IMR-90 (cell line): ENCODE results near the gene LBHD2. TPM values are rescaled to one million over a fixed set of nuclear protein-coding genes. Genes with fewer than 3 reads are reported as not detected.

ENCODE experiments used
- ATAC-seq: fragments of 200-7000 bp; cut with Tn5 transposase; 2 replicates; pipeline ENCODE4 v1.9.1; 2020; ENCODE audit warnings: low read depth, mild to moderate bottlenecking, moderate library complexity
- BruUV-seq: library from RNA; stranded (reverse); fragments of 400-500 nt; replicated peaks from 2 replicates; lab custom pipeline; 2021; lab: Mats Ljungman, UMichigan
- CTCF ChIA-PET: fragments of 300-600 bp; formaldehyde crosslinking; extraction: SDS; loops from one replicate; lab custom pipeline; 2021; ENCODE audit warnings: antibody characterized with exemption; lab: Yijun Ruan, JAX
- POLR2A ChIA-PET: fragments of 300-600 bp; sonication (Branson Sonifier 250); formaldehyde crosslinking; loops from one replicate; lab custom pipeline; 2022; ENCODE audit warnings: antibody characterized with exemption; ENCODE audit not compliant: unreplicated experiment; lab: Charles Lee
- DNase-seq: peaks from one replicate; pipeline ENCODE4 v3.0.0; 2013
- H2AFZ ChIP-seq: replicated peaks from 2 replicates; pipeline ENCODE3; 2013; ENCODE audit warnings: low read length, mild to moderate bottlenecking; ENCODE audit not compliant: poor library complexity
- H2AK5ac ChIP-seq: 2 replicates; pipeline ENCODE4 v1.6.1; 2013; ENCODE audit warnings: low read depth, low read length, inconsistent platforms
- H2AK9ac ChIP-seq: replicated peaks from 2 replicates; pipeline ENCODE3; 2013; ENCODE audit warnings: mild to moderate bottlenecking, low read depth, low read length, moderate library complexity; ENCODE audit not compliant: poor library complexity
- H2BK120ac ChIP-seq: 2 replicates; pipeline ENCODE4 v1.6.1; 2013; ENCODE audit warnings: low read depth, low read length, inconsistent platforms
- H2BK15ac ChIP-seq: 3 replicates; pipeline ENCODE4 v1.6.1; 2013; ENCODE audit warnings: low read depth, low read length, inconsistent platforms
- H2BK20ac ChIP-seq: 2 replicates; pipeline ENCODE4 v1.6.1; 2013; ENCODE audit warnings: low read depth, mild to moderate bottlenecking, inconsistent platforms, low read length, moderate library complexity
- H2BK5ac ChIP-seq: 2 replicates; pipeline ENCODE4 v1.6.1; 2013; ENCODE audit warnings: mild to moderate bottlenecking, low read depth, low read length, inconsistent platforms; ENCODE audit not compliant: poor library complexity, severe bottlenecking
- H3K14ac ChIP-seq: replicated peaks from 2 replicates; pipeline ENCODE4 v1.6.1; 2013; ENCODE audit warnings: low read depth, low read length, inconsistent platforms
- H3K18ac ChIP-seq: 2 replicates; pipeline ENCODE4 v1.6.1; 2013; ENCODE audit warnings: low read depth, low read length, control low read depth
- H3K23ac ChIP-seq: 2 replicates; pipeline ENCODE4 v1.6.1; 2013; ENCODE audit warnings: low read depth, low read length, inconsistent platforms
- H3K27ac ChIP-seq: 2 replicates; pipeline ENCODE4 v1.5.1; 2013; ENCODE audit warnings: mild to moderate bottlenecking, control low read depth, low read length; ENCODE audit not compliant: insufficient read depth
- H3K27me3 ChIP-seq: 2 replicates; pipeline ENCODE4 v1.6.1; 2013; ENCODE audit warnings: low read length; ENCODE audit not compliant: control insufficient read depth, insufficient read depth
- H3K36me3 ChIP-seq: 2 replicates; pipeline ENCODE4 v1.6.1; 2013; ENCODE audit warnings: low read length, mixed read lengths; ENCODE audit not compliant: control insufficient read depth, insufficient read depth
- H3K4ac ChIP-seq: 2 replicates; pipeline ENCODE4 v1.6.1; 2013; ENCODE audit warnings: low read depth, low read length, inconsistent platforms
- H3K4me1 ChIP-seq: 2 replicates; pipeline ENCODE4 v1.6.1; 2013; ENCODE audit warnings: low read length, mixed read lengths; ENCODE audit not compliant: control insufficient read depth, insufficient read depth
- H3K4me2 ChIP-seq: 2 replicates; pipeline ENCODE4 v1.6.1; 2013; ENCODE audit warnings: low read depth, mild to moderate bottlenecking, control low read depth, low read length, moderate library complexity
- H3K4me3 ChIP-seq: 2 replicates; pipeline ENCODE4 v1.5.1; 2013; ENCODE audit warnings: low read depth, mild to moderate bottlenecking, control low read depth, low read length, moderate library complexity; ENCODE audit not compliant: insufficient read depth
- H3K56ac ChIP-seq: 2 replicates; pipeline ENCODE4 v1.6.1; 2013; ENCODE audit warnings: low read length, inconsistent platforms; ENCODE audit not compliant: insufficient read depth; ENCODE audit errors: extremely low read depth
- H3K79me1 ChIP-seq, 2 experiments: 2 replicates each; pipeline ENCODE4 v1.6.1; 2013; ENCODE audit warnings: low read length in 2 of 2, inconsistent platforms in 1 of 2, low read depth in 1 of 2
- H3K9ac ChIP-seq: 2 replicates; pipeline ENCODE4 v1.6.1; 2013; ENCODE audit warnings: low read depth, low read length, control low read depth
- H3K9me1 ChIP-seq: 2 replicates; pipeline ENCODE4 v1.6.1; 2013; ENCODE audit warnings: low read length, inconsistent platforms; ENCODE audit not compliant: insufficient read depth
- H3K9me3 ChIP-seq: 2 replicates; pipeline ENCODE4 v1.6.1; 2013; ENCODE audit warnings: low read length; ENCODE audit not compliant: control insufficient read depth, insufficient read depth
- H4K20me1 ChIP-seq: 2 replicates; pipeline ENCODE4 v1.6.1; 2013; ENCODE audit warnings: low read length, inconsistent platforms; ENCODE audit not compliant: insufficient read depth
- H4K5ac ChIP-seq: 2 replicates; pipeline ENCODE4 v1.6.1; 2013; ENCODE audit warnings: mild to moderate bottlenecking, low read depth, low read length, control low read depth
- H4K8ac ChIP-seq, 2 experiments: 2 replicates each; pipeline ENCODE4 v1.6.1; 2013; ENCODE audit warnings: low read depth in 2 of 2, low read length in 2 of 2, control low read depth in 1 of 2, inconsistent platforms in 1 of 2
- H4K91ac ChIP-seq: 2 replicates; pipeline ENCODE4 v1.6.1; 2013; ENCODE audit warnings: low read depth, low read length, inconsistent platforms; ENCODE audit not compliant: insufficient read depth
- CHD1 ChIP-seq: IDR thresholded peaks from 2 replicates; pipeline ENCODE4 v1.6.1; 2012; ENCODE audit warnings: low read depth, low read length, improper control_type of control experiment
- MAFK ChIP-seq: IDR thresholded peaks from 2 replicates; pipeline ENCODE4 v1.6.1; 2012; ENCODE audit warnings: low read depth, low read length, improper control_type of control experiment
- MXI1 ChIP-seq: IDR thresholded peaks from 2 replicates; pipeline ENCODE4 v1.6.1; 2012; ENCODE audit warnings: low read depth, mild to moderate bottlenecking, low read length, moderate library complexity, borderline replicate concordance
- POLR2A ChIP-seq: IDR thresholded peaks from 2 replicates; pipeline ENCODE4 v1.6.1; 2012; ENCODE audit warnings: mild to moderate bottlenecking, low read depth, low read length
- RAD21 ChIP-seq: IDR thresholded peaks from 2 replicates; pipeline ENCODE4 v1.6.1; 2012; ENCODE audit warnings: low read length, improper control_type of control experiment
- RCOR1 ChIP-seq: IDR thresholded peaks from 2 replicates; pipeline ENCODE4 v1.6.1; 2012; ENCODE audit warnings: mild to moderate bottlenecking, low read length, improper control_type of control experiment; ENCODE audit not compliant: insufficient replicate concordance
- SMC3 ChIP-seq: fragments of 150-350 bp; IDR thresholded peaks from 2 replicates; pipeline ENCODE4 v1.6.1; 2016; ENCODE audit warnings: low read depth, mild to moderate bottlenecking, antibody characterized with exemption, low read length, moderate library complexity
- WGBS, 2 experiments: methylation state at CpG; one replicate each; pipeline versions ENCODE4 v1.1.5 to v1.1.7; 2013; ENCODE audit warnings: missing lambda C conversion rate in 2 of 2; ENCODE audit not compliant: insufficient read length in 1 of 2; ENCODE audit errors: extremely low coverage in 2 of 2; 5-methylcytosine and 5-hydroxymethylcytosine counted together
- dilution Hi-C: fragments of 300-500 bp; cut with HindIII; formaldehyde crosslinking; loops from one replicate; pipeline ENCODE4 v1.14.3; 2018; ENCODE audit warnings: low sequenced_read_pairs; ENCODE audit not compliant: unreplicated experiment
- in situ Hi-C: fragments of 300-500 bp; cut with MboI; formaldehyde crosslinking; loops from 3 replicates; pipeline ENCODE4 v1.14.3; 2019; ENCODE audit warnings: low sequenced_read_pairs, inconsistent platforms, mixed read lengths
- intact Hi-C: fragments of 100-400 bp; cut with micrococcal nuclease; formaldehyde crosslinking; loops from 2 replicates; pipeline ENCODE4 v1.10.0; 2022
- polyA plus RNA-seq, 3 experiments: library from polyadenylated mRNA; depleted of rRNA; stranded (reverse); fragments of >200 nt; gene quantifications; 2 replicates each; pipeline ENCODE4 v1.2.3, GENCODE V29; 2012; ENCODE audit warnings: low replicate concordance in 1 of 3
- total RNA-seq: library from RNA; depleted of rRNA; stranded (reverse); fragments of >200 nt; gene quantifications from 2 replicates; pipeline ENCODE4 v1.2.3, GENCODE V29; 2012
- TF ChIP-seq, protein P1 (sequence below): fragments of 150-350 bp; IDR thresholded peaks from 2 replicates; pipeline ENCODE4 v1.6.1; 2016; ENCODE audit warnings: low read depth, mild to moderate bottlenecking, low read length, moderate library complexity, borderline replicate concordance

LBHD2 gene
- total and polyA plus RNA-seq, 2 of the 4 experiments (the other 2 are of a cell fraction), result not detected

DNA sequence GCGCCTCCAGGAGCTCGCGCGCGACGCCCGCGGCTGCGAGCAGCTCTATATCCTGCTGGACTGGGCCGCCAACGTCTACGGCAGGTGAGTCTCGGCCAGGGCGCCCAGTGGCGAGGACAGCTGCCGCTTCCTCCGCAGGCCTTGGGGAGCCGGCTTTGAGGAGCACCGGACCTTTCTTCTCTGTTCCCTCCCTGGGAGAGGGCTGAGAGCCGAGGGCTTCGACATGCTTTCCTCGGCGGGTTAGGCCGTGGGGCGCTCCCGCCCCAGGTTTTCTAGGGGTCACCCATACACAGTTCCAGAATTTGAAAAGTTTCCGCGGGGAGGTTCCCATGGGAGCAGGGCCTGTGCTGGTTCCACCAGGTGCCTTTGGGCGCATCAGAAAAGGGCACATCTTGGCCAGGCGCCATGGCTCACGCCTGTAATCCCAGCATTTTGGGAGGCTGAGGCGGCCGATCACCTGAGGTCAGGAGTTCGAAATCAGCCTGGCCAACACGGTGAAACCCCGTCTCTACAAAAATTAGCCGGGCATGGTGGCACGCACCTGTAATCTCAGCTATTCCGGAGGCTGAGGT lies 18.8 kb downstream of the LBHD2 start:
- no peak overlapping the region for H2AK5ac ChIP-seq
- WGBS, 2 experiments, result 37% methylated on average over 38 of the region's 39 CpGs; no CpG with 5 or more reads in 1 of the 2 experiments
- no peaks in the 10 kb centered on the region; the same call in 1 of the 2 replicates for H4K20me1 ChIP-seq
- no peak for DNase-seq
- H2AK9ac ChIP-seq, result no peak overlapping the region
- intact Hi-C loops (no loop called here), in situ Hi-C loops (no loop called here), dilution Hi-C loops (no loop called here)
- H3K9ac ChIP-seq, result no peak overlapping the region
- H3K4me3 ChIP-seq, result no peak overlapping the region
- no peak overlapping the region for H2BK20ac ChIP-seq
- H2BK120ac ChIP-seq, result no peak overlapping the region
- no peak overlapping the region for H4K5ac ChIP-seq
- H3K14ac ChIP-seq, result no peak overlapping the region
- no peak overlapping the region for H3K4me2 ChIP-seq
- no peak overlapping the region for H4K8ac ChIP-seq
- no peak overlapping the region for H2AFZ ChIP-seq
- no peak overlapping the region for H3K4ac ChIP-seq
- no peak overlapping the region for H3K56ac ChIP-seq
- H2BK5ac ChIP-seq, result no peak overlapping the region
- TF ChIP-seq POLR2A (no peak), MXI1 (no peak), MAFK (no peak), SMC3 (no peak), RCOR1 (no peak), CHD1 (no peak), RAD21 (no peak)
- TF ChIP-seq, protein P1, sequence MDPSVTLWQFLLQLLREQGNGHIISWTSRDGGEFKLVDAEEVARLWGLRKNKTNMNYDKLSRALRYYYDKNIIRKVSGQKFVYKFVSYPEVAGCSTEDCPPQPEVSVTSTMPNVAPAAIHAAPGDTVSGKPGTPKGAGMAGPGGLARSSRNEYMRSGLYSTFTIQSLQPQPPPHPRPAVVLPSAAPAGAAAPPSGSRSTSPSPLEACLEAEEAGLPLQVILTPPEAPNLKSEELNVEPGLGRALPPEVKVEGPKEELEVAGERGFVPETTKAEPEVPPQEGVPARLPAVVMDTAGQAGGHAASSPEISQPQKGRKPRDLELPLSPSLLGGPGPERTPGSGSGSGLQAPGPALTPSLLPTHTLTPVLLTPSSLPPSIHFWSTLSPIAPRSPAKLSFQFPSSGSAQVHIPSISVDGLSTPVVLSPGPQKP, result no peak
- H3K36me3 ChIP-seq, result no peaks in the 10 kb centered on the region
- H3K79me1 ChIP-seq, result no peaks in the 10 kb centered on the region
- peaks cover 3% of the 10 kb centered on the region; the same call in 1 of the 2 replicates for H3K4me1 ChIP-seq
- ChIA-PET POLR2A (no interaction called here), CTCF (interaction anchor here (0.7 to 2.1 kb wide), 3 partner anchors 81 to 181 kb away, joined by 3 to 15 read pairs (median 4); no protein-coding TSS in a partner anchor)
- no peak overlapping the region for H3K23ac ChIP-seq
- no peak overlapping the region for H3K27ac ChIP-seq
- no TSS peak for BruUV-seq
- H3K9me1 ChIP-seq, result no peaks in the 10 kb centered on the region
- H3K9me3 ChIP-seq, result no peaks in the 10 kb centered on the region
- no peak overlapping the region for H3K18ac ChIP-seq
- ATAC-seq, result no peak
- no peak overlapping the region for H4K91ac ChIP-seq
- no peak overlapping the region for H2BK15ac ChIP-seq
- H3K27me3 ChIP-seq, result peaks cover 52% of the 10 kb centered on the region
